ENCODE data around the gene RNU2-63P. TPM values are rescaled to one million over a fixed set of nuclear protein-coding genes. Genes with fewer than 3 reads are reported as not detected.

RNU2-63P gene
- total RNA-seq, 1 experiment from 2014 or later = 7.7 TPM

DNA sequence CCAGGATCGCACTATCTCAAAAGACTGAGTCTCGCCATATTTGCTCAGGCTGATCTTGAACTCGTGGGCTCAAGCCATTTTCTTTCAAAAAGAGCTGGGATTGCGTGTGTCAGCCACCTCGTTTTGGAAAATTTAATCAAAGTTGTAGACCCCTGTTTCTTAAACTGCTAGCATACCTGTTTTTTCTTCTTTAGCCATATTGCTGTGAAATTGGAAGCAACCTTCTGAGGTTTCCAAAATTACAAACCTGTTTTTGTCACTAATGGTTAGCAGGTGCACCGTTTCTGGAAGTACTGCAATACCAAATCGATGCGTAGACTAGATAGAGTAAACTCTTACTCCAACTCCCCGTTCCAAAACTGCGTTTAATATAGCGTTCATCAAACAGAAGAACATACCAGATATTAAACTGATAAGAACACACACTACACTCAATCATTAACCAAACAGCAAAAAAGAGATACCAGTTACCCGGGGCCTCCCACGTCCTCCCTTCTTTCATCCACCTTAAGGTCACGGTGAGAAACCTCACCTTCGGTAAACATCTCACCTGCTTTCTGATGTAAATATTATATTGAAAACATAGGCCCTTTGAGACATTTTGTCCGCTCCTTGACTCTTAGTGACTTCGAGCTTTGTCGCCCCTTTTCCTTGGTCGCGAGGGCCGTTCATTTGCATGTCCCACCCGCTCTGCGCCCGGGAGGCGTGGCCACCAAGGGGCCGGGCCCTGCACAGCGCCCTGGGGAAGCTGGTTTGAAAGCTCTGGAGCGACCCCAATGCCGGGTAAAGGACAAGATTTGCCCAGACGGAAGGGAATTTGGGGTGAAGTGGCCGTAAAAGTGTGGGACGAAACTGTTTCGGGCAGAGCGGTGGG lies at the start of gene RNU2-63P (continued):
- 0 out of 2 replicates have a peak, but pooled peaks have one; percentile 68 for TF ChIP-seq ZNF219 (CRISPR knock-in tag; IDR thresholded peaks at IDR 0.05; ENCODE audit: borderline replicate concordance)
- TF ChIP-seq, protein P1, sequence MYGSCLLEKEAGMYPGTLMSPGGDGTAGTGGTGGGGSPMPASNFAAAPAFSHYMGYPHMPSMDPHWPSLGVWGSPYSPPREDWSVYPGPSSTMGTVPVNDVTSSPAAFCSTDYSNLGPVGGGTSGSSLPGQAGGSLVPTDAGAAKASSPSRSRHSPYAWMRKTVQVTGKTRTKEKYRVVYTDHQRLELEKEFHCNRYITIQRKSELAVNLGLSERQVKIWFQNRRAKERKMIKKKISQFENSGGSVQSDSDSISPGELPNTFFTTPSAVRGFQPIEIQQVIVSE (CRISPR knock-in tag; IDR thresholded peaks at IDR 0.05; ENCODE audit: borderline replicate concordance) = peak; percentile 86
- TF ChIP-seq GTF2I (CRISPR knock-in tag; conservative IDR thresholded peaks at IDR 0.05) = no peak
- peak; percentile 96 for TF ChIP-seq ZNF416 (CRISPR knock-in tag; IDR thresholded peaks at IDR 0.05)
- TF ChIP-seq CBFB (CRISPR knock-in tag; IDR thresholded peaks at IDR 0.05; ENCODE audit: low read depth) = no peak
- TF ChIP-seq, protein P2, sequence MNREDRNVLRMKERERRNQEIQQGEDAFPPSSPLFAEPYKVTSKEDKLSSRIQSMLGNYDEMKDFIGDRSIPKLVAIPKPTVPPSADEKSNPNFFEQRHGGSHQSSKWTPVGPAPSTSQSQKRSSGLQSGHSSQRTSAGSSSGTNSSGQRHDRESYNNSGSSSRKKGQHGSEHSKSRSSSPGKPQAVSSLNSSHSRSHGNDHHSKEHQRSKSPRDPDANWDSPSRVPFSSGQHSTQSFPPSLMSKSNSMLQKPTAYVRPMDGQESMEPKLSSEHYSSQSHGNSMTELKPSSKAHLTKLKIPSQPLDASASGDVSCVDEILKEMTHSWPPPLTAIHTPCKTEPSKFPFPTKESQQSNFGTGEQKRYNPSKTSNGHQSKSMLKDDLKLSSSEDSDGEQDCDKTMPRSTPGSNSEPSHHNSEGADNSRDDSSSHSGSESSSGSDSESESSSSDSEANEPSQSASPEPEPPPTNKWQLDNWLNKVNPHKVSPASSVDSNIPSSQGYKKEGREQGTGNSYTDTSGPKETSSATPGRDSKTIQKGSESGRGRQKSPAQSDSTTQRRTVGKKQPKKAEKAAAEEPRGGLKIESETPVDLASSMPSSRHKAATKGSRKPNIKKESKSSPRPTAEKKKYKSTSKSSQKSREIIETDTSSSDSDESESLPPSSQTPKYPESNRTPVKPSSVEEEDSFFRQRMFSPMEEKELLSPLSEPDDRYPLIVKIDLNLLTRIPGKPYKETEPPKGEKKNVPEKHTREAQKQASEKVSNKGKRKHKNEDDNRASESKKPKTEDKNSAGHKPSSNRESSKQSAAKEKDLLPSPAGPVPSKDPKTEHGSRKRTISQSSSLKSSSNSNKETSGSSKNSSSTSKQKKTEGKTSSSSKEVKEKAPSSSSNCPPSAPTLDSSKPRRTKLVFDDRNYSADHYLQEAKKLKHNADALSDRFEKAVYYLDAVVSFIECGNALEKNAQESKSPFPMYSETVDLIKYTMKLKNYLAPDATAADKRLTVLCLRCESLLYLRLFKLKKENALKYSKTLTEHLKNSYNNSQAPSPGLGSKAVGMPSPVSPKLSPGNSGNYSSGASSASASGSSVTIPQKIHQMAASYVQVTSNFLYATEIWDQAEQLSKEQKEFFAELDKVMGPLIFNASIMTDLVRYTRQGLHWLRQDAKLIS (CRISPR knock-in tag; IDR thresholded peaks at IDR 0.05; ENCODE audit: borderline replicate concordance) = no peak
- TF ChIP-seq, protein P3, sequence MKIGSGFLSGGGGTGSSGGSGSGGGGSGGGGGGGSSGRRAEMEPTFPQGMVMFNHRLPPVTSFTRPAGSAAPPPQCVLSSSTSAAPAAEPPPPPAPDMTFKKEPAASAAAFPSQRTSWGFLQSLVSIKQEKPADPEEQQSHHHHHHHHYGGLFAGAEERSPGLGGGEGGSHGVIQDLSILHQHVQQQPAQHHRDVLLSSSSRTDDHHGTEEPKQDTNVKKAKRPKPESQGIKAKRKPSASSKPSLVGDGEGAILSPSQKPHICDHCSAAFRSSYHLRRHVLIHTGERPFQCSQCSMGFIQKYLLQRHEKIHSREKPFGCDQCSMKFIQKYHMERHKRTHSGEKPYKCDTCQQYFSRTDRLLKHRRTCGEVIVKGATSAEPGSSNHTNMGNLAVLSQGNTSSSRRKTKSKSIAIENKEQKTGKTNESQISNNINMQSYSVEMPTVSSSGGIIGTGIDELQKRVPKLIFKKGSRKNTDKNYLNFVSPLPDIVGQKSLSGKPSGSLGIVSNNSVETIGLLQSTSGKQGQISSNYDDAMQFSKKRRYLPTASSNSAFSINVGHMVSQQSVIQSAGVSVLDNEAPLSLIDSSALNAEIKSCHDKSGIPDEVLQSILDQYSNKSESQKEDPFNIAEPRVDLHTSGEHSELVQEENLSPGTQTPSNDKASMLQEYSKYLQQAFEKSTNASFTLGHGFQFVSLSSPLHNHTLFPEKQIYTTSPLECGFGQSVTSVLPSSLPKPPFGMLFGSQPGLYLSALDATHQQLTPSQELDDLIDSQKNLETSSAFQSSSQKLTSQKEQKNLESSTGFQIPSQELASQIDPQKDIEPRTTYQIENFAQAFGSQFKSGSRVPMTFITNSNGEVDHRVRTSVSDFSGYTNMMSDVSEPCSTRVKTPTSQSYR (CRISPR knock-in tag; IDR thresholded peaks at IDR 0.05) = no peak
- no peak for TF ChIP-seq JUN (CRISPR knock-in tag; IDR thresholded peaks at IDR 0.05)
- no peak for TF ChIP-seq ZNF263 (CRISPR knock-in tag; IDR thresholded peaks at IDR 0.05; ENCODE audit: low read depth)
- peak; percentile 88; the same call in 1 of the 2 replicates for TF ChIP-seq JAZF1 (CRISPR knock-in tag; IDR thresholded peaks at IDR 0.05)
- TF ChIP-seq, protein P4, sequence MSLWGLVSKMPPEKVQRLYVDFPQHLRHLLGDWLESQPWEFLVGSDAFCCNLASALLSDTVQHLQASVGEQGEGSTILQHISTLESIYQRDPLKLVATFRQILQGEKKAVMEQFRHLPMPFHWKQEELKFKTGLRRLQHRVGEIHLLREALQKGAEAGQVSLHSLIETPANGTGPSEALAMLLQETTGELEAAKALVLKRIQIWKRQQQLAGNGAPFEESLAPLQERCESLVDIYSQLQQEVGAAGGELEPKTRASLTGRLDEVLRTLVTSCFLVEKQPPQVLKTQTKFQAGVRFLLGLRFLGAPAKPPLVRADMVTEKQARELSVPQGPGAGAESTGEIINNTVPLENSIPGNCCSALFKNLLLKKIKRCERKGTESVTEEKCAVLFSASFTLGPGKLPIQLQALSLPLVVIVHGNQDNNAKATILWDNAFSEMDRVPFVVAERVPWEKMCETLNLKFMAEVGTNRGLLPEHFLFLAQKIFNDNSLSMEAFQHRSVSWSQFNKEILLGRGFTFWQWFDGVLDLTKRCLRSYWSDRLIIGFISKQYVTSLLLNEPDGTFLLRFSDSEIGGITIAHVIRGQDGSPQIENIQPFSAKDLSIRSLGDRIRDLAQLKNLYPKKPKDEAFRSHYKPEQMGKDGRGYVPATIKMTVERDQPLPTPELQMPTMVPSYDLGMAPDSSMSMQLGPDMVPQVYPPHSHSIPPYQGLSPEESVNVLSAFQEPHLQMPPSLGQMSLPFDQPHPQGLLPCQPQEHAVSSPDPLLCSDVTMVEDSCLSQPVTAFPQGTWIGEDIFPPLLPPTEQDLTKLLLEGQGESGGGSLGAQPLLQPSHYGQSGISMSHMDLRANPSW (CRISPR knock-in tag; conservative IDR thresholded peaks at IDR 0.05; ENCODE audit: low read depth) = no peak
- peak; percentile 95 for TF ChIP-seq RORB (CRISPR knock-in tag; IDR thresholded peaks at IDR 0.05)
- TF ChIP-seq, protein P5, sequence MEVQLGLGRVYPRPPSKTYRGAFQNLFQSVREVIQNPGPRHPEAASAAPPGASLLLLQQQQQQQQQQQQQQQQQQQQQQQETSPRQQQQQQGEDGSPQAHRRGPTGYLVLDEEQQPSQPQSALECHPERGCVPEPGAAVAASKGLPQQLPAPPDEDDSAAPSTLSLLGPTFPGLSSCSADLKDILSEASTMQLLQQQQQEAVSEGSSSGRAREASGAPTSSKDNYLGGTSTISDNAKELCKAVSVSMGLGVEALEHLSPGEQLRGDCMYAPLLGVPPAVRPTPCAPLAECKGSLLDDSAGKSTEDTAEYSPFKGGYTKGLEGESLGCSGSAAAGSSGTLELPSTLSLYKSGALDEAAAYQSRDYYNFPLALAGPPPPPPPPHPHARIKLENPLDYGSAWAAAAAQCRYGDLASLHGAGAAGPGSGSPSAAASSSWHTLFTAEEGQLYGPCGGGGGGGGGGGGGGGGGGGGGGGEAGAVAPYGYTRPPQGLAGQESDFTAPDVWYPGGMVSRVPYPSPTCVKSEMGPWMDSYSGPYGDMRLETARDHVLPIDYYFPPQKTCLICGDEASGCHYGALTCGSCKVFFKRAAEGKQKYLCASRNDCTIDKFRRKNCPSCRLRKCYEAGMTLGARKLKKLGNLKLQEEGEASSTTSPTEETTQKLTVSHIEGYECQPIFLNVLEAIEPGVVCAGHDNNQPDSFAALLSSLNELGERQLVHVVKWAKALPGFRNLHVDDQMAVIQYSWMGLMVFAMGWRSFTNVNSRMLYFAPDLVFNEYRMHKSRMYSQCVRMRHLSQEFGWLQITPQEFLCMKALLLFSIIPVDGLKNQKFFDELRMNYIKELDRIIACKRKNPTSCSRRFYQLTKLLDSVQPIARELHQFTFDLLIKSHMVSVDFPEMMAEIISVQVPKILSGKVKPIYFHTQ (CRISPR knock-in tag; IDR thresholded peaks at IDR 0.05) = peak; percentile 97
- TF ChIP-seq, protein P6, sequence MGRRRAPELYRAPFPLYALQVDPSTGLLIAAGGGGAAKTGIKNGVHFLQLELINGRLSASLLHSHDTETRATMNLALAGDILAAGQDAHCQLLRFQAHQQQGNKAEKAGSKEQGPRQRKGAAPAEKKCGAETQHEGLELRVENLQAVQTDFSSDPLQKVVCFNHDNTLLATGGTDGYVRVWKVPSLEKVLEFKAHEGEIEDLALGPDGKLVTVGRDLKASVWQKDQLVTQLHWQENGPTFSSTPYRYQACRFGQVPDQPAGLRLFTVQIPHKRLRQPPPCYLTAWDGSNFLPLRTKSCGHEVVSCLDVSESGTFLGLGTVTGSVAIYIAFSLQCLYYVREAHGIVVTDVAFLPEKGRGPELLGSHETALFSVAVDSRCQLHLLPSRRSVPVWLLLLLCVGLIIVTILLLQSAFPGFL (CRISPR knock-in tag; IDR thresholded peaks at IDR 0.05; ENCODE audit: borderline replicate concordance) = peak; percentile 61; the same call in 1 of the 2 replicates
- peak; percentile 66; the same call in 1 of the 2 replicates for TF ChIP-seq FOXK1 (CRISPR knock-in tag; IDR thresholded peaks at IDR 0.05)
- TF ChIP-seq TEAD1 (CRISPR knock-in tag; IDR thresholded peaks at IDR 0.05) = peak; percentile 77; the same call in 1 of the 2 replicates
- TF ChIP-seq, protein P7, sequence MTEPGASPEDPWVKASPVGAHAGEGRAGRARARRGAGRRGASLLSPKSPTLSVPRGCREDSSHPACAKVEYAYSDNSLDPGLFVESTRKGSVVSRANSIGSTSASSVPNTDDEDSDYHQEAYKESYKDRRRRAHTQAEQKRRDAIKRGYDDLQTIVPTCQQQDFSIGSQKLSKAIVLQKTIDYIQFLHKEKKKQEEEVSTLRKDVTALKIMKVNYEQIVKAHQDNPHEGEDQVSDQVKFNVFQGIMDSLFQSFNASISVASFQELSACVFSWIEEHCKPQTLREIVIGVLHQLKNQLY (CRISPR knock-in tag; IDR thresholded peaks at IDR 0.05) = peak; percentile 88; the same call in 1 of the 2 replicates
- TF ChIP-seq, protein P8, sequence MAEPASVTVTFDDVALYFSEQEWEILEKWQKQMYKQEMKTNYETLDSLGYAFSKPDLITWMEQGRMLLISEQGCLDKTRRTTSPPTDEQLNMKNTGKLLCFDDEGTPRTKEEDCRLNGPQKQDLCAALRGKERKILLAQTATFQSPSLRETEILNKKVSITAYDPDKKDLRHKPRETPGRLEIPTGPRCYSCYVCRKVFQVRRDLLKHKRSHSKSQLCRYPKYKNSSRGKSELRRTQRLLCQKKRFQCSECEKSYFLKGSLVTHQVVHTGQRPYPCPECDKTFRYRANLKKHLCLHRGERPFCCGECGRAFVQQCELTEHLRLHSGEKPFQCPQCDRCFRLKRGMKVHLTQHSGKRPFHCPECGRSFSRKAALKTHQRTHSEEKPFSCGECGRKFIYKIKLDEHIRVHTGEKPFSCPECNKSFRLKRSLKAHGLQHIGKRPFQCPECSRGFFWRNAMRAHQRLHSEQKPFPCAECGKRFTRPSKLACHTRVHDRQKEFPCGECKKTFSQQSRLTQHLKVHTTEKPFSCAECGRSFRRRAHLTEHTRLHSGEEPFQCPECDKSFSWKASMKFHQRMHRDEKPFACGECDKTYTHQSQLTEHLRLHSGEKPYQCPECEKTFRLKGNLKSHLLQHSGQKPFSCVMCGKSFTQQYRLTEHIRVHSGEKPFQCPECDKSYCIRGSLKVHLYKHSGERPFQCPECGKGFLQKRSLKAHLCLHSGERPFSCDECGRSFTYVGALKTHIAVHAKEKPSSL (CRISPR knock-in tag; conservative IDR thresholded peaks at IDR 0.05) = peak; percentile 98
- TF ChIP-seq ZNF317 (CRISPR knock-in tag; IDR thresholded peaks at IDR 0.05; ENCODE audit: borderline replicate concordance, low read depth) = no peak
